T-cell (primary cell): Measurements from ENCODE around the gene SPOCD1. TPM values are rescaled to one million over a fixed set of nuclear protein-coding genes. Genes with fewer than 3 reads are reported as not detected.
A peak's percentile ranks its signal among the peaks of the same experiment; 100 is the strongest.

Source experiments
- ATAC-seq, 4 experiments: fragments of 200-7000 bp in 3 of 4; fragments of 150-1000 bp in 1 of 4; cut with Tn5 transposase; replicated peaks in 1 of 4; 1 replicate in 3 of 4; 2 replicates in 1 of 4; pipeline ENCODE4 v1.10.0; 2021; ENCODE audit warnings: moderate library complexity in 3 of 4, mild to moderate bottlenecking in 2 of 4, moderate number of reproducible peaks in 1 of 4
- CTCF ChIA-PET, 2 donors: fragments of 300-600 bp; sonication (Branson Sonifier 250); formaldehyde crosslinking; loops; one replicate each; lab custom pipeline; 2022; ENCODE audit warnings: antibody characterized with exemption in 2 of 2; lab: Charles Lee
- POLR2A ChIA-PET, 2 donors: fragments of 300-600 bp; sonication (Branson Sonifier 250); formaldehyde crosslinking; loops; one replicate each; lab custom pipeline; 2022; ENCODE audit warnings: antibody characterized with exemption in 2 of 2; lab: Charles Lee
- DNase-seq, 35 experiments: peaks; one replicate each; pipeline versions ENCODE4 v3.0.0 to v3.0.0-alpha.2; 2013 to 2023
- H3K27ac ChIP-seq: one replicate; pipeline ENCODE4 v1.5.1; 2013; ENCODE audit warnings: low read length
- H3K27me3 ChIP-seq, 2 experiments: replicated peaks in 1 of 2; 1 replicate in 1 of 2; 2 replicates in 1 of 2; pipeline versions ENCODE4 v1.6.1 to v1.7.0; 2013; ENCODE audit warnings: low read length in 1 of 2, mixed read lengths in 1 of 2; ENCODE audit not compliant: control insufficient read depth in 2 of 2, insufficient read depth in 2 of 2; ENCODE audit errors: extremely low read depth in 1 of 2
- H3K36me3 ChIP-seq, 2 donors: 1 replicate in 1 of 2; 2 replicates in 1 of 2; pipeline versions ENCODE4 v1.6.1 to v1.7.0; 2013; ENCODE audit warnings: low read length in 1 of 2; ENCODE audit not compliant: control insufficient read depth in 2 of 2, insufficient read depth in 1 of 2; ENCODE audit errors: extremely low read depth in 1 of 2
- H3K4me1 ChIP-seq, 2 experiments: 1 replicate in 1 of 2; 2 replicates in 1 of 2; pipeline versions ENCODE4 v1.6.1 to v1.7.0; 2013; ENCODE audit warnings: low read length in 2 of 2, mixed read lengths in 1 of 2; ENCODE audit not compliant: insufficient read depth in 2 of 2, control insufficient read depth in 1 of 2; ENCODE audit errors: extremely low read depth in 1 of 2
- H3K4me3 ChIP-seq, 2 donors: 1 replicate in 1 of 2; 2 replicates in 1 of 2; pipeline versions ENCODE4 v1.5.1 to v1.7.0; 2013; ENCODE audit warnings: mild to moderate bottlenecking in 2 of 2, low read length in 1 of 2, moderate library complexity in 1 of 2; ENCODE audit not compliant: control insufficient read depth in 1 of 2; ENCODE audit errors: extremely low read depth in 1 of 2
- H3K9me3 ChIP-seq: 2 replicates; pipeline ENCODE4 v1.7.0; 2013
- H3K27ac Mint-ChIP-seq, 2 donors: one replicate each; pipeline ENCODE4 v1.8.0; 2020 to 2021; ENCODE audit warnings: mild to moderate bottlenecking in 2 of 2, mixed read lengths in 2 of 2
- H3K27me3 Mint-ChIP-seq, 2 donors: one replicate each; pipeline ENCODE4 v1.8.0; 2021 to 2022; ENCODE audit warnings: mixed read lengths in 2 of 2
- H3K36me3 Mint-ChIP-seq: one replicate; pipeline ENCODE4 v1.8.0; 2021; ENCODE audit warnings: mixed read lengths
- H3K4me1 Mint-ChIP-seq, 3 donors: one replicate each; pipeline ENCODE4 v1.8.0; 2020 to 2022; ENCODE audit warnings: mixed read lengths in 3 of 3, mild to moderate bottlenecking in 1 of 3
- H3K4me3 Mint-ChIP-seq, 3 donors: one replicate each; pipeline ENCODE4 v1.8.0; 2020 to 2022; ENCODE audit warnings: mild to moderate bottlenecking in 3 of 3, mixed read lengths in 3 of 3, moderate library complexity in 3 of 3
- H3K9me3 Mint-ChIP-seq, 3 donors: one replicate each; pipeline ENCODE4 v1.8.0; 2020 to 2022; ENCODE audit warnings: mixed read lengths in 3 of 3
- WGBS: methylation state at CpG from one replicate; pipeline ENCODE4 v1.1.5; 2013; ENCODE audit warnings: missing lambda C conversion rate; ENCODE audit not compliant: insufficient coverage; 5-methylcytosine and 5-hydroxymethylcytosine counted together
- total RNA-seq, 35 experiments: library from RNA in 6 of 35; stranded (reverse) in 6 of 35; fragments of 120-200 nt in 1 of 35; gene quantifications; one replicate each; pipeline versions ENCODE4 v1.2.1 to v1.2.4 and lab custom pipeline; 2013 to 2026

SPOCD1 gene
- total RNA-seq, 5 donors from 2014 or later (not counting 1 experiment from before 2014, with no cell fraction given), result not detected

DNA sequence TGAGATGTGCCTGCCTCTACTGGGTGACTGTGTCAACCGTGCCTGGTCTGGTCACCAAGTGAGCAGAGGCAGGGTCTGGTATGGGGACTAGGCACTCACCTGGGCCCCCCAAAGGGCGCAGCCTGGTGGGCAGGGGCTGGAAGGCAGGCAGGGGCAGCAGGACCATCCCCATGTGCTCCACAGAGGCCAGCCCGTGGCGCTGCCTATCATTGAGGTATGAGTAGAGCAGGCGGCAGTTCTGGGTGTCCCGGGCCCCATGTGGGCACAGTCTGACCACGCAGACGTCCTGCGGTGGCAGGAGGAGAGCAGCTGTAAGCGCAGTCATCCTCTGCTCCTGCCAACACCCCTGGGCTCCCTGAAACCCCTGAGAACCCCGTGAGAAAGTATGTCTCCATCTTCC, 23.7 kb downstream of the SPOCD1 start:
- DNase-seq, result no peak
- ChIA-PET POLR2A (no interaction called here), CTCF (interaction anchor here in 1 of 2 donors (0.5 kb wide), 1 partner anchor 30 kb away, joined by 3 read pairs; no protein-coding TSS in a partner anchor)
- H3K27ac Mint-ChIP-seq, result no peak overlapping the region
- H3K4me1 ChIP-seq, result peaks cover 0 to 20% of the 10 kb centered on the region in 2 experiments
- ATAC-seq, result no peak
- no peak overlapping the region for H3K4me3 Mint-ChIP-seq
- peaks cover 0 to 16% of the 10 kb centered on the region in 2 experiments for H3K27me3 ChIP-seq
- H3K36me3 ChIP-seq, result no peaks in the 10 kb centered on the region
- no peaks in the 10 kb centered on the region for H3K9me3 Mint-ChIP-seq
- peaks cover 12 to 21% (median 14%) of the 10 kb centered on the region in 3 donors for H3K4me1 Mint-ChIP-seq
- H3K4me3 ChIP-seq, result no peak overlapping the region
- 88% methylated on average over 5 of the region's 11 CpGs for WGBS
- H3K9me3 ChIP-seq, result no peaks in the 10 kb centered on the region
- H3K27me3 Mint-ChIP-seq, result peaks cover 0 to 9% of the 10 kb centered on the region in 2 donors
- H3K27ac ChIP-seq, result no peak overlapping the region
- no peaks in the 10 kb centered on the region for H3K36me3 Mint-ChIP-seq

DNA sequence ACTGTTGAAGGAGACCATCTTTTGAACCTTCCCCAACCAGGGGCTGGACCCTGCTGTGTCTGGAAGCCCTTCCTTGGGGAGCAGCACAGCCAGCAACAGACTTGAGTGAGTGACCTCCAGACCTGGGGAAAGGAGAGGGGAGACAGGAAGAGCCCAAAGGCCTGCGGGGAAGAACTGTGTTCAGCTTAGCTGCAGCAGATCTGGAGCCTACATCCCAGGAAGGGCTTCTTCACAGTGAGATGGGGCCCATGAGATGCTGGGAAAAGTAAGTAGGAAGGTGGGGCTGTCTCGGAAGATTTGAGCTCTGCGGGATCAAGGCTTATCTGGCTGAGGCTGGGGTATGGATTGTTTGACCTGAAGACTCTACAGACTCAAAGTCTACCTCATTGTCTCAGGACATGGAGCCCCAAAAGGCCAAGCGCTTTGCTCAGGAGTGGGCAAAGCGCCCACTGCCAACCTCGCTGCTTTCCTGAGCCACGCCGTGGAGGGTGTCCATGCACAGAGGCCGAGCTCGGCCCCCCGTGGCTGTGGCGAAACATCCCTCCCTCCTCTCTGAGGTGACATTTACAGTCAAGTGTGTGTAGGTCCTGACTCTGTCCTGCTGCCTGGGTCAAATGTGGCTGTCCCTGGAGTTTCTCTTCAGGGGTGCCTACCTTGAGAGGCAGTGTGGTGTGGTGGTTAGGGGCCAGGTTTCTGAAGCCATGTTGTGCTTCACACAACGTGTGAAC, 24.5 kb downstream of the SPOCD1 start:
- Histone ChIP-seq H3K36me3 (no peaks in the 10 kb centered on the region), H3K9me3 (no peaks in the 10 kb centered on the region), H3K27me3 (peaks cover 0 to 10% of the 10 kb centered on the region in 2 experiments), H3K27ac (no peak overlapping the region), H3K4me3 (no peak overlapping the region), H3K4me1 (peaks cover 0 to 20% of the 10 kb centered on the region in 2 experiments)
- Mint-ChIP-seq H3K36me3 (no peaks in the 10 kb centered on the region), H3K27me3 (peaks cover 0 to 7% of the 10 kb centered on the region in 2 donors), H3K9me3 (no peaks in the 10 kb centered on the region), H3K4me1 (peaks cover 12 to 21% (median 14%) of the 10 kb centered on the region in 3 donors), H3K27ac (no peak overlapping the region), H3K4me3 (no peak overlapping the region)
- ATAC-seq (no peak), DNase-seq (no peak)
- 79% methylated on average over 4 of the region's 13 CpGs for WGBS
- ChIA-PET CTCF (interaction anchor here (0.5 to 0.6 kb wide), 2 partner anchors 12 to 149 kb away, joined by 4 to 6 read pairs; no protein-coding TSS in a partner anchor), POLR2A (no interaction called here)

DNA sequence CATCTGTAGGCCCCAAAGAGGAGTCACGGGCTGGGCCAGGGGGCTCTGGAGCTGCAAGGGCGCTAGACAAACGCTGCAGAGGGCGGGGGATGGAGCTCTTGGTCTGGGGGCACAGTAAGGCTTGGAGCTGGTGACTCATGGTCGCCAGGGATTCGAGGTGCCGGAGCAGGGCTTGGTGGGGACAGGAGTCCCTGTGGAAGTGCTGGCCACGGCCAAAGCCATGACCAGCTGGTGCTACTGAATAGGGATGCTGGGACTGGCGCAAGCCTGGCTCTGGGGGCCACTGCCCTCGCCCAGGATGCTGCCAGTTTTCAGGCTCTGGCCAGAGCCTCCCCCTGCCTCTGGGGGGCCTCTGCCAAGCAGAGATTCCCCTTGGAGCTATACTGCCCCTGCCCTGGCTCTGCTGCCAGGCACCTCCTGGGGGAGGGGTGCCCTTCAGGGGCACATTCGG, 25.2 kb downstream of the SPOCD1 start:
- WGBS, result 83% methylated on average over 10 of the region's 11 CpGs
- ChIA-PET POLR2A (no interaction called here), CTCF (interaction anchor here in 1 of 2 donors (0.7 kb wide), 1 partner anchor 28 kb away, joined by 4 read pairs; no protein-coding TSS in a partner anchor)
- Histone ChIP-seq H3K36me3 (no peaks in the 10 kb centered on the region), H3K4me1 (peaks cover 0 to 20% of the 10 kb centered on the region in 2 experiments), H3K27ac (no peak overlapping the region), H3K9me3 (no peaks in the 10 kb centered on the region), H3K4me3 (no peak overlapping the region), H3K27me3 (peaks cover 0 to 4% of the 10 kb centered on the region in 2 experiments)
- Mint-ChIP-seq H3K4me1 (peaks cover 12 to 21% (median 14%) of the 10 kb centered on the region in 3 donors), H3K4me3 (no peak overlapping the region), H3K36me3 (no peaks in the 10 kb centered on the region), H3K9me3 (no peaks in the 10 kb centered on the region), H3K27me3 (peaks cover 0 to 5% of the 10 kb centered on the region in 2 donors), H3K27ac (no peak overlapping the region)
- DNase-seq, result no peak
- ATAC-seq, result no peak

DNA sequence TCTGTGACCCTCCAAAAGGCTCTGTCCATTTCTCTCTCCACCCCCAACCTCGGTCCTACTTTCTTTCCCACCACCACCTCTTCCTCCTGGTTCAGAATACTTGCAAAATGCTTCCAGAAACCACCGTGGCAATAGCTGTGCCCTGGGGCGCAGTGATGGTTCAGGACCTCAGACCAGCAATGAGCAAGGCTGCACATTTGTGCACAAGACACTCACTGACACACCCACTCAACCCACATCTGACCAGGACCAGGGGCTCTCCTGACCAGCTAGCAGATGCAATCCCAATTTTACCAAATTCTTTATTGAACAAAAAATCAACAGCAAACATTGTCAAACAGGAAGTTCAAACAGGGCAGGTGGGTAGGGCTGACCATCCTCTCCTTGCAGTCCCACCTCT, 25.7 kb downstream of the SPOCD1 start:
- ATAC-seq (no peak), DNase-seq (no peak)
- no peaks in the 10 kb centered on the region for H3K36me3 Mint-ChIP-seq
- POLR2A ChIA-PET, result no interaction called here
- H3K27me3 ChIP-seq, result peaks cover 0 to 4% of the 10 kb centered on the region in 2 experiments
- H3K4me3 ChIP-seq, result no peak overlapping the region
- CTCF ChIA-PET, result interaction anchor here (0.7 to 1.6 kb wide), 3 partner anchors 27 to 156 kb away, joined by 4 to 5 read pairs (median 5); no protein-coding TSS in a partner anchor
- H3K27ac Mint-ChIP-seq, result no peak overlapping the region
- no peaks in the 10 kb centered on the region for H3K36me3 ChIP-seq
- H3K9me3 Mint-ChIP-seq, result no peaks in the 10 kb centered on the region
- 63% methylated on average over 3 of the region's 3 CpGs for WGBS
- H3K27ac ChIP-seq, result no peak overlapping the region
- peaks cover 12 to 21% (median 15%) of the 10 kb centered on the region in 3 donors for H3K4me1 Mint-ChIP-seq
- H3K27me3 Mint-ChIP-seq, result peaks cover 0 to 4% of the 10 kb centered on the region in 2 donors
- no peaks in the 10 kb centered on the region for H3K9me3 ChIP-seq
- H3K4me3 Mint-ChIP-seq, result peak overlapping the region in 2 of 3 donors; percentile 28 to 84
- H3K4me1 ChIP-seq, result peaks cover 0 to 20% of the 10 kb centered on the region in 2 experiments

DNA sequence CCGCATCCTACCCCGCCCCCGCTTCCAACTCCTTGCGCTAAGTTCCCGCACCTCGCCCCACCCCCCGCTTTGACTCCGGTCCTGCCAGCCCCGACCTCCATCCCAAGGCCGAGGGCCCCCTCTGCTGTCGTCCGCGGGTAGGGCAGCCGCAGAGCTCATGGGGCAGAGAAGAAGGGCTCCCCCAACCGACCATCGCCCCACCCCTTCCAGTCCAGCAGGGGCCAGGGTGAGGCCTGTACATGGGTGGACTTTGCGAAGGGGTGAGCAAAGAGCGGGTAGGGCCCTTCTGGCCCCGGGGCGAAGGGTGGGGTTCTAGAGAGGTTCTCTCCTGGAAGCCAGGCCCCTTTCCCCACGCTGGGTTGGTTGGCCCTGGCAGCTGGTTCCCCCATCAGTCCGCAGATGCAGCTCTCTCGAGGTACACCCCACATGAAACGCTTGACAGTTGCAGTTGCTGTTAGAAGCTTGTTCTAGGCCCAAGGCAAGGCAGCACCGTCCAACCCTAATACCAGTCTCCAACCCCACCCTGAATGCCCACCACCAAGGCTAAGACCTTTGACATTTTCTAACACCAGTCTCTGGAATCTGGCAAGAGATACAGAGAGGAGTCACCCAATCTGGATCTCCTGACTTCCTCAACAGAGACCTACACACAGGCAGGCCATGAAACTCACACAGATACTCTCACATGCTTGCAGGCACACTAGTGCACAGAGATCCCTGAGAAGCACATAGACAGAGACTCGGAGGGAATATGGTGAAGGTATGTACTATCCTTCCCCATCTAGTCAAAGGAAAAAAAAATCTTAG, 26.4 kb downstream of the SPOCD1 start:
- peaks cover 0 to 4% of the 10 kb centered on the region in 2 experiments for H3K27me3 ChIP-seq
- H3K9me3 ChIP-seq, result no peaks in the 10 kb centered on the region
- CTCF ChIA-PET, result interaction anchor here (0.6 to 1.7 kb wide), 33 partner anchors 27 to 545 kb away, joined by 3 to 24 read pairs (median 3); partner anchors contain the start of genes KHDRBS1 (in 1 of the 2), PEF1 (in 1 of the 2), PTP4A2 (in 1 of the 2) and SNRNP40 (in 1 of the 2)
- POLR2A ChIA-PET, result interaction anchor here in 1 of 2 donors (1.0 kb wide), 1 partner anchor 146 kb away, joined by 3 read pairs; no protein-coding TSS in a partner anchor
- H3K36me3 Mint-ChIP-seq, result no peaks in the 10 kb centered on the region
- peaks cover 0 to 4% of the 10 kb centered on the region in 2 donors for H3K27me3 Mint-ChIP-seq
- no peak overlapping the region for H3K27ac Mint-ChIP-seq
- peak overlapping the region; percentile 82 to 89 (median 84) for H3K4me3 Mint-ChIP-seq
- no peaks in the 10 kb centered on the region for H3K36me3 ChIP-seq
- DNase-seq (peak; percentile 78 to 98 (median 92)), ATAC-seq (peak; percentile 76 to 86 (median 86))
- no peaks in the 10 kb centered on the region for H3K9me3 Mint-ChIP-seq
- H3K4me1 Mint-ChIP-seq, result peaks cover 12 to 21% (median 17%) of the 10 kb centered on the region in 3 donors
- no peak overlapping the region for H3K27ac ChIP-seq
- WGBS, result 29% methylated on average over 9 of the region's 26 CpGs
- H3K4me1 ChIP-seq, result peaks cover 0 to 20% of the 10 kb centered on the region in 2 experiments
- H3K4me3 ChIP-seq, result peak overlapping the region in 1 of 2 donors; percentile 61
